Measurements from ENCODE around the gene CIB2. TPM values are rescaled to one million over a fixed set of nuclear protein-coding genes. Genes with fewer than 3 reads are reported as not detected.

CIB2 gene
- total RNA-seq, 1 donor, result 1.9 TPM

- Histone ChIP-seq H3K4me3 (ENCODE audit: low read length) (no peak overlapping the region), H3K9me3 (ENCODE audit: low read depth, low read length) (no peaks in the 10 kb centered on the region), H3K27me3 (ENCODE audit: insufficient read depth, low read length) (no peaks in the 10 kb centered on the region), H3K4me1 (ENCODE audit: insufficient read depth, low read length) (peaks cover 30% of the 10 kb centered on the region)
Observed at GRCh38 chr15:78087951-78088772, 43.1 kb downstream of the CIB2 start.

GRCh38 chr15:78085928-78086327, 45.3 kb downstream of the CIB2 start:
- no peaks in the 10 kb centered on the region for H3K9me3 ChIP-seq (ENCODE audit: low read depth, low read length)
- H3K4me1 ChIP-seq (ENCODE audit: insufficient read depth, low read length), result peaks cover 46% of the 10 kb centered on the region
- H3K4me3 ChIP-seq (ENCODE audit: low read length), result no peak overlapping the region
- no peaks in the 10 kb centered on the region for H3K27me3 ChIP-seq (ENCODE audit: insufficient read depth, low read length)

- Histone ChIP-seq H3K27me3 (ENCODE audit: insufficient read depth, low read length) (no peaks in the 10 kb centered on the region), H3K9me3 (ENCODE audit: low read depth, low read length) (no peaks in the 10 kb centered on the region), H3K4me3 (ENCODE audit: low read length) (no peak overlapping the region), H3K4me1 (ENCODE audit: insufficient read depth, low read length) (peaks cover 46% of the 10 kb centered on the region)
Observed at GRCh38 chr15:78084449-78084750, 46.8 kb downstream of the CIB2 start.

GRCh38 chr15:78083687-78084448, 47.4 kb downstream of the CIB2 start:
- H3K4me1 ChIP-seq (ENCODE audit: insufficient read depth, low read length), result peaks cover 45% of the 10 kb centered on the region
- no peaks in the 10 kb centered on the region for H3K9me3 ChIP-seq (ENCODE audit: low read depth, low read length)
- no peak overlapping the region for H3K4me3 ChIP-seq (ENCODE audit: low read length)
- no peaks in the 10 kb centered on the region for H3K27me3 ChIP-seq (ENCODE audit: insufficient read depth, low read length)

GRCh38 chr15:78083186-78083585, 48.1 kb downstream of the CIB2 start:
- Histone ChIP-seq H3K4me3 (ENCODE audit: low read length) (no peak overlapping the region), H3K9me3 (ENCODE audit: low read depth, low read length) (no peaks in the 10 kb centered on the region), H3K27me3 (ENCODE audit: insufficient read depth, low read length) (no peaks in the 10 kb centered on the region), H3K4me1 (ENCODE audit: insufficient read depth, low read length) (peaks cover 39% of the 10 kb centered on the region)

GRCh38 chr15:78082743-78083110, 48.5 kb downstream of the CIB2 start:
- no peak overlapping the region for H3K4me3 ChIP-seq (ENCODE audit: low read length)
- peaks cover 39% of the 10 kb centered on the region for H3K4me1 ChIP-seq (ENCODE audit: insufficient read depth, low read length)

GRCh38 chr15:78082106-78082742, 49.0 kb downstream of the CIB2 start:
- no peak overlapping the region for H3K4me3 ChIP-seq (ENCODE audit: low read length)
- no peaks in the 10 kb centered on the region for H3K9me3 ChIP-seq (ENCODE audit: low read depth, low read length)
- H3K4me1 ChIP-seq (ENCODE audit: insufficient read depth, low read length), result peaks cover 34% of the 10 kb centered on the region
- H3K27me3 ChIP-seq (ENCODE audit: insufficient read depth, low read length), result no peaks in the 10 kb centered on the region

More at GRCh38 chr15:78082743-78083110, 48.5 kb downstream of the CIB2 start:
- no peaks in the 10 kb centered on the region for H3K9me3 ChIP-seq (ENCODE audit: low read depth, low read length)
- H3K27me3 ChIP-seq (ENCODE audit: insufficient read depth, low read length), result no peaks in the 10 kb centered on the region

GRCh38 chr15:78080088-78080460, 51.2 kb downstream of the CIB2 start:
- no peaks in the 10 kb centered on the region for H3K9me3 ChIP-seq (ENCODE audit: low read depth, low read length)
- no peaks in the 10 kb centered on the region for H3K27me3 ChIP-seq (ENCODE audit: insufficient read depth, low read length)
- no peak overlapping the region for H3K4me3 ChIP-seq (ENCODE audit: low read length)
- H3K4me1 ChIP-seq (ENCODE audit: insufficient read depth, low read length), result peaks cover 54% of the 10 kb centered on the region

GRCh38 chr15:78079298-78080087, 51.8 kb downstream of the CIB2 start:
- H3K9me3 ChIP-seq (ENCODE audit: low read depth, low read length), result no peaks in the 10 kb centered on the region
- H3K4me3 ChIP-seq (ENCODE audit: low read length), result no peak overlapping the region
- peaks cover 56% of the 10 kb centered on the region for H3K4me1 ChIP-seq (ENCODE audit: insufficient read depth, low read length)
- H3K27me3 ChIP-seq (ENCODE audit: insufficient read depth, low read length), result no peaks in the 10 kb centered on the region

- H3K9me3 ChIP-seq (ENCODE audit: low read depth, low read length), result no peaks in the 10 kb centered on the region
- no peaks in the 10 kb centered on the region for H3K27me3 ChIP-seq (ENCODE audit: insufficient read depth, low read length)
- peak overlapping the region; percentile 80 for H3K4me3 ChIP-seq (ENCODE audit: low read length)
- H3K4me1 ChIP-seq (ENCODE audit: insufficient read depth, low read length), result peaks cover 49% of the 10 kb centered on the region
Observed at GRCh38 chr15:78077871-78078210, 53.4 kb downstream of the CIB2 start.

- Histone ChIP-seq H3K9me3 (ENCODE audit: low read depth, low read length) (no peaks in the 10 kb centered on the region), H3K27me3 (ENCODE audit: insufficient read depth, low read length) (no peaks in the 10 kb centered on the region), H3K4me1 (ENCODE audit: insufficient read depth, low read length) (peaks cover 49% of the 10 kb centered on the region), H3K4me3 (ENCODE audit: low read length) (peak within 1 kb of the TSS; percentile 80)
Observed at GRCh38 chr15:78077053-78077870, 54.0 kb downstream of the CIB2 start, which contains the start of gene TBC1D2B. Gene TBC1D2B, minus strand, starts transcription at chr15:78077711. Its CDS starts 59 bp downstream, at chr15:78077652.

- peak overlapping the region; percentile 80 for H3K4me3 ChIP-seq (ENCODE audit: low read length)
- no peaks in the 10 kb centered on the region for H3K27me3 ChIP-seq (ENCODE audit: insufficient read depth, low read length)
- no peaks in the 10 kb centered on the region for H3K9me3 ChIP-seq (ENCODE audit: low read depth, low read length)
- peaks cover 50% of the 10 kb centered on the region for H3K4me1 ChIP-seq (ENCODE audit: insufficient read depth, low read length)
Observed at GRCh38 chr15:78076231-78077052, 54.8 kb downstream of the CIB2 start.

- Histone ChIP-seq H3K4me1 (ENCODE audit: insufficient read depth, low read length) (peaks cover 58% of the 10 kb centered on the region), H3K4me3 (ENCODE audit: low read length) (peak overlapping the region; percentile 80), H3K27me3 (ENCODE audit: insufficient read depth, low read length) (no peaks in the 10 kb centered on the region), H3K9me3 (ENCODE audit: low read depth, low read length) (no peaks in the 10 kb centered on the region)
Observed at GRCh38 chr15:78075490-78076230, 55.6 kb downstream of the CIB2 start.

Data from mononuclear cell (primary cell).